ENCODE results near the gene ADGRL1. TPM values are rescaled to one million over a fixed set of nuclear protein-coding genes. Genes with fewer than 3 reads are reported as not detected.

Gene ADGRL1
- total RNA-seq, 1 donor, result 2.5 TPM

GRCh38 chr19:14156122-14156521, 49.8 kb downstream of the ADGRL1 start:
- H3K36me3 ChIP-seq (ENCODE audit: insufficient read depth, low read length), result no peaks in the 10 kb centered on the region
- no peaks in the 10 kb centered on the region for H3K4me1 ChIP-seq (ENCODE audit: insufficient read depth, low read length)
- TF ChIP-seq CTCF (IDR thresholded peaks at IDR 0.05; ENCODE audit: extremely low read depth, low read depth, low read length), result no peak
- no peaks in the 10 kb centered on the region for H3K9me3 ChIP-seq (ENCODE audit: low read depth, low read length)
- no peak overlapping the region for H3K4me2 ChIP-seq (ENCODE audit: insufficient read depth, low read length)
- peak; percentile 43 for DNase-seq (ENCODE audit: insufficient read length, low spot score, missing footprints)
- no peak overlapping the region for H3K4me3 ChIP-seq (ENCODE audit: insufficient read depth, low read length)
- peaks cover 4% of the 10 kb centered on the region for H3K79me2 ChIP-seq (ENCODE audit: insufficient read depth, low read length)
- no peaks in the 10 kb centered on the region for H4K20me1 ChIP-seq (ENCODE audit: insufficient read depth, low read length)
- no peak overlapping the region for H3K27ac ChIP-seq (ENCODE audit: low read depth, low read length)
- no peaks in the 10 kb centered on the region for H3K27me3 ChIP-seq (ENCODE audit: insufficient read depth, low read length)
- no peak overlapping the region for H2AFZ ChIP-seq (ENCODE audit: low read length)

- Histone ChIP-seq H3K27ac (ENCODE audit: low read depth, low read length) (no peak overlapping the region), H3K79me2 (ENCODE audit: insufficient read depth, low read length) (peaks cover 6% of the 10 kb centered on the region), H3K4me2 (ENCODE audit: insufficient read depth, low read length) (no peak overlapping the region), H2AFZ (ENCODE audit: low read length) (no peak overlapping the region), H3K9me3 (ENCODE audit: low read depth, low read length) (no peaks in the 10 kb centered on the region), H3K4me3 (ENCODE audit: insufficient read depth, low read length) (no peak overlapping the region), H3K27me3 (ENCODE audit: insufficient read depth, low read length) (no peaks in the 10 kb centered on the region), H3K36me3 (ENCODE audit: insufficient read depth, low read length) (no peaks in the 10 kb centered on the region), H3K4me1 (ENCODE audit: insufficient read depth, low read length) (no peaks in the 10 kb centered on the region), H4K20me1 (ENCODE audit: insufficient read depth, low read length) (no peaks in the 10 kb centered on the region)
- TF ChIP-seq CTCF (IDR thresholded peaks at IDR 0.05; ENCODE audit: extremely low read depth, low read depth, low read length), result no peak
- peak; percentile 67 for DNase-seq (ENCODE audit: insufficient read length, low spot score, missing footprints)
These were observed 50.6 kb downstream of the ADGRL1 start for GRCh38 chr19:14155371-14155770.

GRCh38 chr19:14152713-14153112, 53.3 kb downstream of the ADGRL1 start:
- no peak overlapping the region for H2AFZ ChIP-seq (ENCODE audit: low read length)
- H3K36me3 ChIP-seq (ENCODE audit: insufficient read depth, low read length), result no peaks in the 10 kb centered on the region
- H3K4me3 ChIP-seq (ENCODE audit: insufficient read depth, low read length), result no peak overlapping the region
- peaks cover 3% of the 10 kb centered on the region for H3K4me1 ChIP-seq (ENCODE audit: insufficient read depth, low read length)
- no peaks in the 10 kb centered on the region for H3K27me3 ChIP-seq (ENCODE audit: insufficient read depth, low read length)
- no peak overlapping the region for H3K4me2 ChIP-seq (ENCODE audit: insufficient read depth, low read length)
- peaks cover 7% of the 10 kb centered on the region for H4K20me1 ChIP-seq (ENCODE audit: insufficient read depth, low read length)
- H3K27ac ChIP-seq (ENCODE audit: low read depth, low read length), result no peak overlapping the region
- H3K9me3 ChIP-seq (ENCODE audit: low read depth, low read length), result no peaks in the 10 kb centered on the region
- H3K79me2 ChIP-seq (ENCODE audit: insufficient read depth, low read length), result peaks cover 15% of the 10 kb centered on the region
- peak; percentile 75 for DNase-seq (ENCODE audit: insufficient read length, low spot score, missing footprints)
- no peak for TF ChIP-seq CTCF (IDR thresholded peaks at IDR 0.05; ENCODE audit: extremely low read depth, low read depth, low read length)

- no peak for TF ChIP-seq CTCF (IDR thresholded peaks at IDR 0.05; ENCODE audit: extremely low read depth, low read depth, low read length)
- Histone ChIP-seq H4K20me1 (ENCODE audit: insufficient read depth, low read length) (peaks cover 11% of the 10 kb centered on the region), H3K4me2 (ENCODE audit: insufficient read depth, low read length) (no peak overlapping the region), H3K4me1 (ENCODE audit: insufficient read depth, low read length) (peaks cover 11% of the 10 kb centered on the region), H3K4me3 (ENCODE audit: insufficient read depth, low read length) (no peak overlapping the region), H3K27me3 (ENCODE audit: insufficient read depth, low read length) (no peaks in the 10 kb centered on the region), H3K9me3 (ENCODE audit: low read depth, low read length) (no peaks in the 10 kb centered on the region), H3K36me3 (ENCODE audit: insufficient read depth, low read length) (no peaks in the 10 kb centered on the region), H3K79me2 (ENCODE audit: insufficient read depth, low read length) (peaks cover 16% of the 10 kb centered on the region), H3K27ac (ENCODE audit: low read depth, low read length) (no peak overlapping the region), H2AFZ (ENCODE audit: low read length) (no peak overlapping the region)
- DNase-seq (ENCODE audit: insufficient read length, low spot score, missing footprints), result peak; percentile 67
These were observed 55.0 kb downstream of the ADGRL1 start for GRCh38 chr19:14150770-14151661.
